MM.1S (cell line): ENCODE results near the gene ULBP3.

Experiments
- CTCF ChIP-seq: fragments of 300-600 bp; sonication (generic); IDR thresholded peaks from 2 replicates; pipeline ENCODE4 v1.5.1; 2016; ENCODE audit warnings: antibody characterized with exemption, low read length, mixed read lengths
- EZH2 ChIP-seq: fragments of 300-600 bp; sonication (generic); optimal IDR thresholded peaks from 2 replicates; pipeline ENCODE3; 2017; ENCODE audit warnings: low read depth, mild to moderate bottlenecking, antibody characterized with exemption, low read length, mixed read lengths

- TF ChIP-seq EZH2 (no peak), CTCF (no peak)
Measured at GRCh38 chr6:150098155-150098554, 29.2 kb upstream of the ULBP3 start.
